ENCODE data around the gene MRPL52.

DNA sequence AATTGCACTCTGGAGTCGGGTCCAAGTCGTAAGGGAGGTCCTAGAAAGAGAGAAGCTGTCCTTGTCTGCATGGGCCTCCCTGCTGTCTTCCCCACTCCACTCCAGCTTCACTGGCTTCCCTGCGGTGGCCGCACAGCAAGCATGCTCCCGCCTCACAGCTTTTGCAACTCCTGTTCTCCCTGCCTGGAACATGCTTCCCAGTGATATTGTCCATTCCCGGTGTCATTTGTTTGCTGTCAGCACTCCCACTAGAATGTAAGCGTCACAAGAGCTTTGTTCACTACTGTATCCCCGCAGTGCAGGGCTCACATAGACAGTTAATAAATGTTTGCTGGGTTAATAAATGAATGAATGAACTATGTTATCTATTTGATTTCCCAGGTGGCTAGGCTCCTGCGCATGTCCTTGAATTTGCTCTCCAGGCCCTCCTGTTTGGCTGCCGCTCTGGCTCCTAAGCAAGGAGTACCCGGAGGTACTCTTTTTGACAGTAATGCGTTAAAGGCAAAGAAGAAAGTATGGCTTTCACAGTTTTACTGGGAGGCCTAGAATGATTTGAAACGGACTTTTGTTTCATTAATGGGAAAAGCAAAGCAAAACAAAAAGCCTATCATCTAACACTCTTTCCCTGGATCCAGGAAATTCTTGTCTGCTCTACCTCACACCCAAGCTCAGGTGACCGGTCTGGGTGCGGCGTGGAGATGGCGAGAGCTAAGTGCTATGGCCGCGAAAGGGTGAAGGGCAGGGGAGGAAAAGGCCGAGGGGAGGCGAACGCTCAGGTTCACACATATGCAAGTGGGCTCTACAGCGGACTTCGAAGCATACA lies 8.3 kb upstream of the MRPL52 start:
- TF ChIP-seq, protein P1, sequence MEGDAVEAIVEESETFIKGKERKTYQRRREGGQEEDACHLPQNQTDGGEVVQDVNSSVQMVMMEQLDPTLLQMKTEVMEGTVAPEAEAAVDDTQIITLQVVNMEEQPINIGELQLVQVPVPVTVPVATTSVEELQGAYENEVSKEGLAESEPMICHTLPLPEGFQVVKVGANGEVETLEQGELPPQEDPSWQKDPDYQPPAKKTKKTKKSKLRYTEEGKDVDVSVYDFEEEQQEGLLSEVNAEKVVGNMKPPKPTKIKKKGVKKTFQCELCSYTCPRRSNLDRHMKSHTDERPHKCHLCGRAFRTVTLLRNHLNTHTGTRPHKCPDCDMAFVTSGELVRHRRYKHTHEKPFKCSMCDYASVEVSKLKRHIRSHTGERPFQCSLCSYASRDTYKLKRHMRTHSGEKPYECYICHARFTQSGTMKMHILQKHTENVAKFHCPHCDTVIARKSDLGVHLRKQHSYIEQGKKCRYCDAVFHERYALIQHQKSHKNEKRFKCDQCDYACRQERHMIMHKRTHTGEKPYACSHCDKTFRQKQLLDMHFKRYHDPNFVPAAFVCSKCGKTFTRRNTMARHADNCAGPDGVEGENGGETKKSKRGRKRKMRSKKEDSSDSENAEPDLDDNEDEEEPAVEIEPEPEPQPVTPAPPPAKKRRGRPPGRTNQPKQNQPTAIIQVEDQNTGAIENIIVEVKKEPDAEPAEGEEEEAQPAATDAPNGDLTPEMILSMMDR (IDR thresholded peaks at IDR 0.05), result no peak
- TF ChIP-seq EP300 (IDR thresholded peaks at IDR 0.05), result no peak
- no peak for TF ChIP-seq POLR2A (IDR thresholded peaks at IDR 0.05)
- no peak for TF ChIP-seq POLR2AphosphoS5 (IDR thresholded peaks at IDR 0.05)

All from suprapubic skin (tissue), 4 donors.